Measurements from ENCODE around the gene SLC6A2. TPM values are rescaled to one million over a fixed set of nuclear protein-coding genes. Genes with fewer than 3 reads are reported as not detected.

SLC6A2 gene
- total RNA-seq, 1 donor from 2014 or later: not detected

GRCh38 chr16:55711959-55712876, 56.4 kb downstream of the SLC6A2 start:
- H3K27ac Mint-ChIP-seq: no peak overlapping the region
- no peaks in the 10 kb centered on the region for H3K4me1 Mint-ChIP-seq
- Histone ChIP-seq H3K79me2 (ENCODE audit: low read depth) (no peaks in the 10 kb centered on the region), H3K27ac (no peak overlapping the region), H3K9ac (no peak overlapping the region), H3F3A (ENCODE audit: low read depth) (no peaks in the 10 kb centered on the region), H2AFZ (replicated peaks) (no peak overlapping the region), H4K20me1 (ENCODE audit: low read depth) (peaks cover 4% of the 10 kb centered on the region), H3K9me3 (ENCODE audit: low read depth) (no peaks in the 10 kb centered on the region), H3K27me3 (peaks cover 15% of the 10 kb centered on the region), H3K4me3 (no peak overlapping the region), H3K4me2 (no peak overlapping the region), H3K36me3 (no peaks in the 10 kb centered on the region), H3K4me1 (no peaks in the 10 kb centered on the region)
- peak; percentile 88 for DNase-seq (ENCODE audit: low spot score)
- H3K27me3 Mint-ChIP-seq (ENCODE audit: insufficient read depth, low read depth): peaks cover 2% of the 10 kb centered on the region
- H3K4me3 Mint-ChIP-seq: no peak overlapping the region
- TF ChIP-seq CTCF (IDR thresholded peaks at IDR 0.05): peak; percentile 81
- TF ChIP-seq EZH2phosphoT487 (IDR thresholded peaks at IDR 0.05): no peak
- H3K36me3 Mint-ChIP-seq: no peaks in the 10 kb centered on the region
- no peaks in the 10 kb centered on the region for H3K9me3 Mint-ChIP-seq

GRCh38 chr16:55713103-55713502, 57.3 kb downstream of the SLC6A2 start:
- no peaks in the 10 kb centered on the region for H3K4me1 ChIP-seq
- no peaks in the 10 kb centered on the region for H3F3A ChIP-seq (ENCODE audit: low read depth)
- no peak for DNase-seq (ENCODE audit: low spot score)
- H4K20me1 ChIP-seq (ENCODE audit: low read depth): peaks cover 4% of the 10 kb centered on the region
- H3K9ac ChIP-seq: no peak overlapping the region
- TF ChIP-seq EZH2 (IDR thresholded peaks at IDR 0.05) (no peak), CTCF (IDR thresholded peaks at IDR 0.05) (no peak), EZH2phosphoT487 (IDR thresholded peaks at IDR 0.05) (no peak)
- H3K4me2 ChIP-seq: no peak overlapping the region
- no peak overlapping the region for H3K4me3 Mint-ChIP-seq
- H3K9me3 Mint-ChIP-seq: no peaks in the 10 kb centered on the region
- peaks cover 2% of the 10 kb centered on the region for H3K27me3 Mint-ChIP-seq (ENCODE audit: insufficient read depth, low read depth)
- no peaks in the 10 kb centered on the region for H3K79me2 ChIP-seq (ENCODE audit: low read depth)
- H3K36me3 Mint-ChIP-seq: no peaks in the 10 kb centered on the region
- H3K27me3 ChIP-seq: peaks cover 15% of the 10 kb centered on the region
- no peak overlapping the region for H3K27ac ChIP-seq
- H3K27ac Mint-ChIP-seq: no peak overlapping the region
- no peaks in the 10 kb centered on the region for H3K9me3 ChIP-seq (ENCODE audit: low read depth)
- no peaks in the 10 kb centered on the region for H3K4me1 Mint-ChIP-seq
- no peak overlapping the region for H3K4me3 ChIP-seq
- H3K36me3 ChIP-seq: no peaks in the 10 kb centered on the region
- H2AFZ ChIP-seq (replicated peaks): no peak overlapping the region

- no peak for TF ChIP-seq EZH2phosphoT487 (IDR thresholded peaks at IDR 0.05)
- no peak for TF ChIP-seq EZH2 (IDR thresholded peaks at IDR 0.05)
- TF ChIP-seq CTCF (IDR thresholded peaks at IDR 0.05): no peak
These were observed 61.5 kb downstream of the SLC6A2 start for GRCh38 chr16:55717326-55717725.

More at GRCh38 chr16:55717326-55717725, 61.5 kb downstream of the SLC6A2 start:
- Mint-ChIP-seq H3K9me3 (no peaks in the 10 kb centered on the region), H3K27ac (no peak overlapping the region), H3K36me3 (no peaks in the 10 kb centered on the region), H3K4me3 (no peak overlapping the region), H3K27me3 (ENCODE audit: insufficient read depth, low read depth) (peaks cover 8% of the 10 kb centered on the region), H3K4me1 (no peaks in the 10 kb centered on the region)
- H3K27ac ChIP-seq: no peak overlapping the region
- H3K36me3 ChIP-seq: no peaks in the 10 kb centered on the region
- H3K9ac ChIP-seq: no peak overlapping the region
- H3F3A ChIP-seq (ENCODE audit: low read depth): no peaks in the 10 kb centered on the region
- no peak overlapping the region for H3K4me3 ChIP-seq
- no peak for DNase-seq (ENCODE audit: low spot score)
- peaks cover 12% of the 10 kb centered on the region for H3K27me3 ChIP-seq
- no peak overlapping the region for H3K4me2 ChIP-seq
- H3K79me2 ChIP-seq (ENCODE audit: low read depth): no peaks in the 10 kb centered on the region
- no peaks in the 10 kb centered on the region for H3K9me3 ChIP-seq (ENCODE audit: low read depth)
- no peak overlapping the region for H2AFZ ChIP-seq (replicated peaks)
- H3K4me1 ChIP-seq: no peaks in the 10 kb centered on the region
- no peaks in the 10 kb centered on the region for H4K20me1 ChIP-seq (ENCODE audit: low read depth)

All from neural progenitor cell (in vitro differentiated cells).